Endothelial cell of umbilical vein (primary cell): ENCODE measurements around the gene FAM81A. TPM values are rescaled to one million over a fixed set of nuclear protein-coding genes. Genes with fewer than 3 reads are reported as not detected.
"Not testable (repeated sequence)": the region's sequence is repeated elsewhere in the genome, so short reads cannot be mapped to it uniquely, and the experiment has no call there.

Experiments
- BruUV-seq: library from RNA; stranded (reverse); fragments of 400-500 nt; replicated peaks from 2 replicates; lab custom pipeline; 2021; lab: Mats Ljungman, UMichigan
- CTCF ChIA-PET: fragments of 300-600, 350-600 bp; sonication (Branson Sonifier 250); formaldehyde crosslinking; loops from one replicate; lab custom pipeline; 2021; ENCODE audit warnings: antibody characterized with exemption, inconsistent platforms; lab: Charles Lee
- POLR2A ChIA-PET: fragments of 300-600, 350-600 bp; sonication (Branson Sonifier 250); formaldehyde crosslinking; loops from one replicate; lab custom pipeline; 2021; ENCODE audit warnings: antibody characterized with exemption, inconsistent platforms; lab: Charles Lee
- DNase-seq: peaks from one replicate; pipeline ENCODE4 v3.0.0-alpha.2; 2011; ENCODE audit warnings: low read depth, low spot score
- FAIRE-seq: peaks from 2 replicates; lab custom pipeline; 2011; peaks lifted over from hg19 to GRCh38; lab: Jason Lieb, UNC
- H2AFZ ChIP-seq: 2 replicates; pipeline ENCODE4 v1.6.0; 2012; ENCODE audit warnings: low read depth, low read length, control low read depth, inconsistent platforms
- H3K27ac ChIP-seq: 2 replicates; pipeline ENCODE4 v1.5.1; 2011; ENCODE audit warnings: low read depth, mild to moderate bottlenecking, control low read depth, low read length, moderate library complexity; ENCODE audit not compliant: insufficient read depth
- H3K27me3 ChIP-seq, 2 experiments: 2 replicates each; pipeline versions ENCODE4 v1.6.0 to v1.6.1; 2011; ENCODE audit warnings: low read length in 2 of 2, mixed read lengths in 1 of 2; ENCODE audit not compliant: control insufficient read depth in 2 of 2, insufficient read depth in 2 of 2
- H3K36me3 ChIP-seq, 2 experiments: 2 replicates in 1 of 2; 3 replicates in 1 of 2; pipeline ENCODE4 v1.5.1; 2011; ENCODE audit warnings: low read length in 2 of 2, mild to moderate bottlenecking in 1 of 2, moderate library complexity in 1 of 2; ENCODE audit not compliant: control insufficient read depth in 2 of 2, insufficient read depth in 2 of 2; ENCODE audit errors: extremely low read depth in 1 of 2
- H3K4me1 ChIP-seq: 3 replicates; pipeline ENCODE4 v1.5.1; 2011; ENCODE audit warnings: mild to moderate bottlenecking, low read length; ENCODE audit not compliant: control insufficient read depth, insufficient read depth; ENCODE audit errors: extremely low read depth
- H3K4me2 ChIP-seq: 2 replicates; pipeline ENCODE4 v1.6.1; 2011; ENCODE audit warnings: low read length, control low read depth, mixed read lengths; ENCODE audit not compliant: insufficient read depth
- H3K4me3 ChIP-seq, 3 experiments: fragments of 200-600 bp in 1 of 3; sonication (generic), shearing (Covaris generic) in 1 of 3; replicated peaks in 1 of 3; 2 replicates each; pipeline ENCODE4 v1.5.1; 2011 to 2016; ENCODE audit warnings: control low read depth in 3 of 3, low read length in 3 of 3, mild to moderate bottlenecking in 2 of 3, inconsistent platforms in 1 of 3, low read depth in 1 of 3, moderate library complexity in 1 of 3; ENCODE audit not compliant: insufficient read depth in 1 of 3
- H3K79me2 ChIP-seq: 2 replicates; pipeline ENCODE4 v1.6.0; 2012; ENCODE audit warnings: low read length, inconsistent platforms; ENCODE audit not compliant: control insufficient read depth, insufficient read depth
- H3K9ac ChIP-seq: replicated peaks from 2 replicates; pipeline ENCODE3; 2011; ENCODE audit warnings: low read length, control low read depth; ENCODE audit not compliant: insufficient read depth; ENCODE audit errors: extremely low read depth
- H3K9me1 ChIP-seq: replicated peaks from 3 replicates; pipeline ENCODE4 v1.6.0; 2011; ENCODE audit warnings: mild to moderate bottlenecking, low read length; ENCODE audit not compliant: control insufficient read depth, insufficient read depth; ENCODE audit errors: extremely low read depth
- H3K9me3 ChIP-seq: replicated peaks from 2 replicates; pipeline ENCODE4 v1.5.1; 2012; ENCODE audit warnings: low read length, inconsistent platforms; ENCODE audit not compliant: control insufficient read depth, insufficient read depth
- H4K20me1 ChIP-seq: replicated peaks from 2 replicates; pipeline ENCODE3; 2011; ENCODE audit warnings: mild to moderate bottlenecking, low read length; ENCODE audit not compliant: control insufficient read depth, insufficient read depth; ENCODE audit errors: extremely low read depth
- EZH2 ChIP-seq: IDR thresholded peaks from 2 replicates; pipeline ENCODE4 v1.6.1; 2012; ENCODE audit warnings: borderline replicate concordance, low read depth, mild to moderate bottlenecking, moderate library complexity, low read length, inconsistent platforms; ENCODE audit not compliant: severe bottlenecking
- FOS ChIP-seq: IDR thresholded peaks from 2 replicates; pipeline ENCODE4 v1.6.1; 2011; ENCODE audit warnings: mild to moderate bottlenecking, low read length, moderate library complexity, borderline replicate concordance; ENCODE audit not compliant: insufficient read depth
- GATA2 ChIP-seq: IDR thresholded peaks from 2 replicates; pipeline ENCODE4 v1.7.0; 2011; ENCODE audit warnings: low read depth, mild to moderate bottlenecking, moderate library complexity, mixed read lengths, low read length; ENCODE audit not compliant: insufficient read length, insufficient read depth
- JUN ChIP-seq: IDR thresholded peaks from 2 replicates; pipeline ENCODE4 v1.6.1; 2011; ENCODE audit warnings: borderline replicate concordance, low read depth; ENCODE audit not compliant: insufficient read length, insufficient read depth
- MYC ChIP-seq: IDR thresholded peaks from one replicate; pipeline ENCODE4 v1.6.1; 2011; ENCODE audit warnings: mild to moderate bottlenecking, low read depth, low read length
- POLR2A ChIP-seq: IDR thresholded peaks from 2 replicates; pipeline ENCODE4 v1.6.1; 2012; ENCODE audit warnings: low read depth, mild to moderate bottlenecking, control low read depth, low read length
- POLR2AphosphoS5 ChIP-seq: IDR thresholded peaks from 2 replicates; pipeline ENCODE4 v1.6.1; 2012; ENCODE audit warnings: low read depth, mild to moderate bottlenecking, control low read depth, low read length, moderate library complexity; ENCODE audit not compliant: insufficient read depth
- dilution Hi-C: fragments of 300-500 bp; cut with MboI; formaldehyde crosslinking; loops from one replicate; pipeline ENCODE4 v1.15.0; 2019; ENCODE audit warnings: low sequenced_read_pairs; ENCODE audit not compliant: extremely low pct_ligation_motif_present
- intact Hi-C: fragments of 100-400 bp; cut with micrococcal nuclease; formaldehyde crosslinking; loops from one replicate; pipeline ENCODE4 v1.10.0; 2022
- polyA plus RNA-seq, 4 experiments: library from polyadenylated mRNA; depleted of rRNA in 3 of 4; stranded (reverse) in 3 of 4; unstranded in 1 of 4; fragments of >200 nt; gene quantifications; 2 replicates each; pipeline versions ENCODE4 v1.2.1 to v1.2.3, GENCODE V29; 2011 to 2012; ENCODE audit warnings: missing spikeins in 1 of 4
- total RNA-seq: library from RNA; stranded (reverse); gene quantifications from 2 replicates; pipeline ENCODE4 v1.2.3, GENCODE V29; 2021
- TF ChIP-seq, protein P1 (sequence below): IDR thresholded peaks from 2 replicates; pipeline ENCODE4 v1.6.1; 2011; ENCODE audit not compliant: insufficient read depth, insufficient read length
- TF ChIP-seq, protein P2 (sequence below), 2 donors: IDR thresholded peaks; 1 replicate in 1 of 2; 2 replicates in 1 of 2; pipeline ENCODE4 v1.5.1; 2011; ENCODE audit warnings: low read length in 2 of 2, mild to moderate bottlenecking in 2 of 2, moderate library complexity in 2 of 2, control low read depth in 1 of 2, inconsistent platforms in 1 of 2, low read depth in 1 of 2; ENCODE audit not compliant: insufficient read depth in 1 of 2; ENCODE audit errors: extremely low read depth in 1 of 2

The FAM81A gene
- total and polyA plus RNA-seq, 2 donors (not counting 3 experiments of a cell fraction or from before 2014, with no cell fraction given): 0.28 to 1.2 TPM

DNA sequence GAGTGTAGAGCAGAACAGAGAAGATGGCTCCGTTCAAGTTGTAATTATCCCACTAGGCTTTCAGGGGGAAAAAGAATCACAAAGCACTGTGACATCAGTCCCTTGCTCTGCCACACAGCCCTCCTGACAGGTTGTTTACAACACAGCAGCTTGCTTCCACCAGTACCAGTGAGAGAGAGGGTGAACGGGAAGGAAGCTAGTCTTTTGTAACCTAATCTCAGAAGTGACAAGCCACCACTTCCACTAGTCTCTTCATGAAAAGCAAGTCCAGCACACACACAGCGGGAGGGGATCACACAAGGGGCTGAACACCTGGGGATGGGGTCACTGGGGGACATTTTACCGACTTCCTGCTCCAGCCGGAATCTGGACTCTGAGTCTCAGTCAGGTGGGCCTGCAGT, 86.3 kb downstream of the FAM81A start:
- no peak overlapping the region for H3K4me2 ChIP-seq
- no peaks in the 10 kb centered on the region for H3K9me3 ChIP-seq
- H3K9me1 ChIP-seq: no peaks in the 10 kb centered on the region
- H3K4me1 ChIP-seq: no peaks in the 10 kb centered on the region
- H3K79me2 ChIP-seq: no peaks in the 10 kb centered on the region
- H3K36me3 ChIP-seq: no peaks in the 10 kb centered on the region
- no peak overlapping the region for H3K9ac ChIP-seq
- H3K27me3 ChIP-seq: no peaks in the 10 kb centered on the region
- dilution Hi-C loops: no loop called here
- TF ChIP-seq POLR2A (no peak), GATA2 (no peak), EZH2 (no peak), FOS (no peak), JUN (no peak), POLR2AphosphoS5 (no peak), MYC (no peak)
- TF ChIP-seq, protein P1, sequence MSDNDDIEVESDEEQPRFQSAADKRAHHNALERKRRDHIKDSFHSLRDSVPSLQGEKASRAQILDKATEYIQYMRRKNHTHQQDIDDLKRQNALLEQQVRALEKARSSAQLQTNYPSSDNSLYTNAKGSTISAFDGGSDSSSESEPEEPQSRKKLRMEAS: no peak
- TF ChIP-seq, protein P2, sequence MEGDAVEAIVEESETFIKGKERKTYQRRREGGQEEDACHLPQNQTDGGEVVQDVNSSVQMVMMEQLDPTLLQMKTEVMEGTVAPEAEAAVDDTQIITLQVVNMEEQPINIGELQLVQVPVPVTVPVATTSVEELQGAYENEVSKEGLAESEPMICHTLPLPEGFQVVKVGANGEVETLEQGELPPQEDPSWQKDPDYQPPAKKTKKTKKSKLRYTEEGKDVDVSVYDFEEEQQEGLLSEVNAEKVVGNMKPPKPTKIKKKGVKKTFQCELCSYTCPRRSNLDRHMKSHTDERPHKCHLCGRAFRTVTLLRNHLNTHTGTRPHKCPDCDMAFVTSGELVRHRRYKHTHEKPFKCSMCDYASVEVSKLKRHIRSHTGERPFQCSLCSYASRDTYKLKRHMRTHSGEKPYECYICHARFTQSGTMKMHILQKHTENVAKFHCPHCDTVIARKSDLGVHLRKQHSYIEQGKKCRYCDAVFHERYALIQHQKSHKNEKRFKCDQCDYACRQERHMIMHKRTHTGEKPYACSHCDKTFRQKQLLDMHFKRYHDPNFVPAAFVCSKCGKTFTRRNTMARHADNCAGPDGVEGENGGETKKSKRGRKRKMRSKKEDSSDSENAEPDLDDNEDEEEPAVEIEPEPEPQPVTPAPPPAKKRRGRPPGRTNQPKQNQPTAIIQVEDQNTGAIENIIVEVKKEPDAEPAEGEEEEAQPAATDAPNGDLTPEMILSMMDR (IDR thresholded peaks at IDR 0.05; ENCODE audit: extremely low read depth in 1 of 2, insufficient read depth in 1 of 2, low read depth in 1 of 2, low read length in 2 of 2): no peak
- FAIRE-seq: no peak
- H3K27ac ChIP-seq: no peak overlapping the region
- ChIA-PET CTCF (interaction anchor here (0.9 to 2.7 kb wide), 5 partner anchors 9 to 1297 kb away, joined by 3 to 13 read pairs (median 7); no protein-coding TSS in a partner anchor), POLR2A (no interaction called here)
- no peak overlapping the region for H3K4me3 ChIP-seq
- H4K20me1 ChIP-seq: no peaks in the 10 kb centered on the region
- intact Hi-C loops: no loop called here
- no peak for DNase-seq
- BruUV-seq: no TSS peak
- H2AFZ ChIP-seq: no peak overlapping the region

DNA sequence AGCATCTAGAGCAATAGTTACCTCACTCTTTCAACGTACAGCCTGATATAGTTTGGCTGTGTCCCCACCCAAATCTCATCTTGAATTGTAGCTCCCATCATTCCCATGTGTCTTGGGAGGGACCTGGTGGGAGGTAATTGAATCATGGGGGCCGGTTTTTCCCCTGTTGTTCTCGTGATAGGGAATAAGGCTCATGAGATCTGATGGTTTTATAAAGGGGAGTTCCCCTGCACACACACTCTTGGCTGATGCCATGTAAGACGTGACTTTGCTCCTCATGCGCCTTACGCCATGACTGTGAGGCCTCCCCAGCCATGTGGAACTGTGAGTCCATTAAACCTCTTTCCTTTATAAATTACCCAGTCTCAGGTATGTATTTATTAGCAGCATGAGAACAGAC, 88.5 kb downstream of the FAM81A start:
- H3K9me3 ChIP-seq, BruUV-seq, H3K9me1 ChIP-seq, H3K27me3 ChIP-seq, H3K27ac ChIP-seq, H3K36me3 ChIP-seq, FAIRE-seq, H3K9ac ChIP-seq, H4K20me1 ChIP-seq, dilution Hi-C loops, H3K4me2 ChIP-seq, H2AFZ ChIP-seq, intact Hi-C loops, DNase-seq, H3K4me1 ChIP-seq, H3K4me3 ChIP-seq, CTCF ChIA-PET, POLR2A ChIA-PET, H3K79me2 ChIP-seq: not testable (repeated sequence)
